Activated naive CD4-positive, alpha-beta T cell treated with anti-CD3 and anti-CD28 coated beads, Interleukin-2, amount 50 U/mL, for 24 hours (primary cell): ENCODE data around the gene ZNF175.
A peak's percentile ranks its signal among the peaks of the same experiment; 100 is the strongest.
"Not testable (repeated sequence)": the region's sequence is repeated elsewhere in the genome, so short reads cannot be mapped to it uniquely, and the experiment has no call there.

Source experiments
- H3K27ac Mint-ChIP-seq: one replicate; pipeline ENCODE4 v1.8.0; 2021; ENCODE audit warnings: mild to moderate bottlenecking, mixed read lengths
- H3K27me3 Mint-ChIP-seq: one replicate; pipeline ENCODE4 v1.8.0; 2021; ENCODE audit warnings: mixed read lengths
- H3K36me3 Mint-ChIP-seq: one replicate; pipeline ENCODE4 v1.8.0; 2021; ENCODE audit warnings: mixed read lengths
- H3K4me1 Mint-ChIP-seq: one replicate; pipeline ENCODE4 v1.8.0; 2021; ENCODE audit warnings: mixed read lengths
- H3K4me3 Mint-ChIP-seq: one replicate; pipeline ENCODE4 v1.8.0; 2021; ENCODE audit warnings: mild to moderate bottlenecking, mixed read lengths
- H3K9me3 Mint-ChIP-seq: one replicate; pipeline ENCODE4 v1.8.0; 2021; ENCODE audit warnings: mixed read lengths

ZNF175 gene

DNA sequence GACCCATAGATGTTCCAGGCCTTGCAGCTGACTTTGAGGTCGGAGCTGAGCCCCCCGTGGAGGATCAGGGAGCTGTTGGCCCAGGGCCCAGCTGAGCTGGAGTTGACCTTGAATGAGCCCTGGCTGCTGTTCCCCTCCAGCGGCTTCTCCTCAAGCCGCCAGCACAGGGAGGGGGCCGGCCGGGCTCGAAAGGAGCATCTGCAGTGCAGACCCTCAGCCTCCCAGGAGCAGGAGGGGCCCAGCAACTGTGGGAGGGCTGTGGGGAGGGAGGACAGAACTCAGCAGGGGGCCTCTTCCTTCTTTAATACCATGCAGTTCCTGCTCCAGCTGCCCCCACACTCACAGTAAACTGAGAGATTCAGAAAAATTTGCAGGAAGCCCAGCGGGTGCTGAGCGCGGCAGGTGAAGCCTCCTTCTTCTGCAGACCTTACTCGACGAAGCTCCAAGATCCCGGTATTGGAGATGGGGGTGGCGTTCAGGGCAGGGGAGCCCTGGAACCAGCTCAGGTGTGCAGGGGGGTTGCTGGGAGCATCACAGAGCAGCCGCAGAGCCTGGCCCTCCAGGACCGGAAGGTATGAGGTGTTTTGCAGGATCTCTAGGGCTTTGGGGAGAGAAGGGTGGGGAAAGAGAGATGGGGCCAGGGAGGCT, 56.5 kb downstream of the ZNF175 start:
- Mint-ChIP-seq H3K9me3 (no peaks in the 10 kb centered on the region), H3K36me3 (no peaks in the 10 kb centered on the region), H3K4me3 (no peak overlapping the region), H3K4me1 (no peaks in the 10 kb centered on the region), H3K27ac (no peak overlapping the region), H3K27me3 (peaks cover 14% of the 10 kb centered on the region)

DNA sequence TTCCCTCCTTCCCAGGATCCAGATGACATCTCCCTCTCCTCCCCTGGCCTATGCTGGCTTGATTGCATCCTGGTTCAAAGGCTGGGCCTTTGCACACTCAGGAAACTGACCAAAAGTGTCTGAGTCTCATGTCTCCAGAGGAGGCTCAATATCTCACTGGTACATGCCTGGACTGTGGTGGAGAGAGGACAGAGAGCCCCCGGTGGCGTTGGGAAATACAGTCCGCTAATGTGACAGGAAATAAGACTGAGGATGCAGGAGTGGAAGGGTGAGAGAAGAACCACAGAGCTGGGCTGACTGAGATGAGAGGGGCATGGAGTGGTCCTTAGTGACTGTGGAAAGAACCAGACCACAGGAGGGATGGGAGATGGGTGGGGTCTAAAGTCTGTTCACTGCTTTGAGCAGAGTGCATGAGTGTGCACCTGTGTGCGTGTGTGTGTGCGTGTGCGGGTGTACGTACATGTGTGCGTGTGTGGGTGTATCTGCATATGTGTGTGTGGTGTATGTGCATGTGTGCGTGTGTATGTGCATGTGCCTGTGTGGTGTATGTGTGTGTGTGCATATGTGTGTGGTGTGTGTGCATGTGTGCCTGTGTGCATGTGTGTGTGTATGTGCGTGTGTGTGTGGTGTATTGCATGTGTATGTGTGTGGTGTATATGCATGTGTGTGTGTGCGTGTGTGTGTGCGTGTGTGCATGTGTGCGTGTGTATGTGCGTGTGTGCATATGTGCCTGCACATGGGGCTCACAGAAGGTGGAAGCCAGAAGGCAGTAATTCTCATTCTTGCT, 57.3 kb downstream of the ZNF175 start:
- Mint-ChIP-seq H3K36me3 (no peaks in the 10 kb centered on the region), H3K4me1 (no peaks in the 10 kb centered on the region), H3K27ac (peak overlapping the region; percentile 24), H3K4me3 (no peak overlapping the region), H3K27me3 (peaks cover 12% of the 10 kb centered on the region), H3K9me3 (no peaks in the 10 kb centered on the region)

GRCh38 chr19:51630315-51630714, 59.2 kb downstream of the ZNF175 start, which contains the start of gene SIGLEC5:
SIGLEC5 (minus strand) TSS chr19:51630401; CDS start chr19:51630335, 66 bp downstream.
- not testable (repeated sequence) for H3K4me3 Mint-ChIP-seq, H3K27ac Mint-ChIP-seq, H3K4me1 Mint-ChIP-seq, H3K27me3 Mint-ChIP-seq, H3K9me3 Mint-ChIP-seq, H3K36me3 Mint-ChIP-seq

- no peak overlapping the region for H3K27ac Mint-ChIP-seq
- H3K4me3 Mint-ChIP-seq, result no peak overlapping the region
- H3K9me3 Mint-ChIP-seq, result no peaks in the 10 kb centered on the region
- H3K36me3 Mint-ChIP-seq, result no peaks in the 10 kb centered on the region
- peaks cover 6% of the 10 kb centered on the region for H3K27me3 Mint-ChIP-seq
- no peaks in the 10 kb centered on the region for H3K4me1 Mint-ChIP-seq
Observed at GRCh38 chr19:51632126-51632525, 61.0 kb downstream of the ZNF175 start.

GRCh38 chr19:51637362-51637978, 66.4 kb downstream of the ZNF175 start:
- no peaks in the 10 kb centered on the region for H3K4me1 Mint-ChIP-seq
- no peaks in the 10 kb centered on the region for H3K9me3 Mint-ChIP-seq
- no peaks in the 10 kb centered on the region for H3K36me3 Mint-ChIP-seq
- no peak overlapping the region for H3K27ac Mint-ChIP-seq
- no peaks in the 10 kb centered on the region for H3K27me3 Mint-ChIP-seq
- no peak overlapping the region for H3K4me3 Mint-ChIP-seq

DNA sequence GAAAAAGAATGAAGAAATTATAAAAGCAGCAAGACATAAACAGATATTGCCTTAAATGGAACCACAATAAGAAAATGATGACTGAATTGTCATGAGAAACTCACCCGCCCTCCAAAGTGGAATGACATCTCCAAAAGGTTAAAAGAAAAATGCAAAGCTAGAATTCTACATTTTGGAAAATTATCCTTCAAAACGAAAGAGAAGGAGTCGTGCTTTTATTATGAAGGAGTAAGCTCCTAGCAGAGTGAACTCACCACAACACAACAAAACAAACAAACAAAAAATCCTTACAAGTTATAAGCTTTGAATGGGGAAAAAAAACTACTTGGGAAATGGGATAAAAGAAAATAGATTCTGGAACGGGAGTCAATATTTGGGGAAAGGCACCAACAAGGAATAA, 68.8 kb downstream of the ZNF175 start:
- Mint-ChIP-seq H3K9me3 (no peaks in the 10 kb centered on the region), H3K36me3 (no peaks in the 10 kb centered on the region), H3K27me3 (no peaks in the 10 kb centered on the region), H3K4me3 (no peak overlapping the region), H3K27ac (no peak overlapping the region), H3K4me1 (no peaks in the 10 kb centered on the region)

DNA sequence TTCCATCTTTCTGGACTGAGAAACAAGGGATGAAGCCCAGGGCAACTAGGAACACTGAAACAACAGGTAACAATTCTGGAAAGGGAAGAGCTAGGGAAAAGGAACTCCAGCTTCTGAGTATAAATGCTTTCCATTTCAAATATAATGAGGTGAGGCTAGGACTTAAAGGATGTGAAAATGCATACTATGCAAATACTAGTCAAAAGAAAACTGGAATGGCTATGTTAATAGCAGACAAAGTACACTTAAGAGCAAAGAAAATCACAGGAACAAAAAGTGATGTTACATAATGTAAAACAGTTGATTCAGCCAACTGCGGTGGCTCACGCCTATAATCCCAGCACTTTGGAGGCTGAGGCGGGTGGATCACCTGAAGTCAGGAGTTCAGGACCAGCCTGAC, 69.3 kb downstream of the ZNF175 start:
- H3K4me1 Mint-ChIP-seq, result no peaks in the 10 kb centered on the region
- no peaks in the 10 kb centered on the region for H3K27me3 Mint-ChIP-seq

GRCh38 chr19:51641648-51642047, 70.6 kb downstream of the ZNF175 start:
- Mint-ChIP-seq H3K36me3 (no peaks in the 10 kb centered on the region), H3K27ac (no peak overlapping the region), H3K4me1 (no peaks in the 10 kb centered on the region), H3K9me3 (no peaks in the 10 kb centered on the region), H3K4me3 (no peak overlapping the region), H3K27me3 (no peaks in the 10 kb centered on the region)

More for the DNA sequence above, 69.3 kb downstream of the ZNF175 start:
- Mint-ChIP-seq H3K27ac (no peak overlapping the region), H3K4me3 (no peak overlapping the region), H3K9me3 (no peaks in the 10 kb centered on the region), H3K36me3 (no peaks in the 10 kb centered on the region)
